IPS-20b (cell line): ENCODE data around the gene ANKRD1.
"Not testable (repeated sequence)": the region's sequence is repeated elsewhere in the genome, so short reads cannot be mapped to it uniquely, and the experiment has no call there.

Experiments
- H3K27ac ChIP-seq: one replicate; pipeline ENCODE4 v1.5.1; 2013; ENCODE audit warnings: low read length
- H3K27me3 ChIP-seq: 2 replicates; pipeline ENCODE4 v1.6.1; 2013; ENCODE audit warnings: mild to moderate bottlenecking, low read length, inconsistent platforms; ENCODE audit not compliant: insufficient read depth
- H3K36me3 ChIP-seq: 2 replicates; pipeline ENCODE4 v1.6.1; 2013; ENCODE audit warnings: low read depth, mild to moderate bottlenecking, inconsistent platforms, low read length, moderate library complexity; ENCODE audit not compliant: insufficient read depth
- H3K4me1 ChIP-seq: 2 replicates; pipeline ENCODE4 v1.6.1; 2013; ENCODE audit warnings: mild to moderate bottlenecking, control low read depth, inconsistent platforms, low read length, moderate library complexity; ENCODE audit not compliant: insufficient read depth
- H3K4me3 ChIP-seq: 2 replicates; pipeline ENCODE4 v1.5.1; 2013; ENCODE audit warnings: mild to moderate bottlenecking, low read length, inconsistent platforms
- H3K9ac ChIP-seq: 2 replicates; pipeline ENCODE4 v1.6.1; 2013; ENCODE audit warnings: low read depth, mild to moderate bottlenecking, inconsistent platforms, low read length, moderate library complexity
- H3K9me3 ChIP-seq: 2 replicates; pipeline ENCODE4 v1.6.1; 2013; ENCODE audit warnings: mild to moderate bottlenecking, low read depth, low read length, inconsistent platforms; ENCODE audit not compliant: insufficient read depth

The ANKRD1 gene

DNA sequence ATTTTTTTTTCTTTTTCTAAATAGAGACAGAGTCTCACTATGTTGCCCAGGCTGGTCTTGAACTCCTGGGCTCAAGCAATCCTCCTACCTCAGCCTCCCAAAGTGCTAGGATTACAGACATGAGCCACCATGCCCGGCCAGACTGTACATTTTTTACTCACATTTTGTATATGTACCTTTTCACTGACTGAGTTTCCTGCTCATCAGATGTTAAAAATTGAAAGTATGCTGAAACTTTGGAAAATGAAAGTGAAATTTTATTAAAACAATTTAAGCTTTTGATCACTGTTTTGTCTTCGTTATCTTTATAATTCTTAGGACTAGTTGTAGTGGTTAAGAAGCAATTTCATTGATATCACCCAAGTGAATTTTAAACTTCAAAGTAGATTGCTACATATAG, 24.0 kb downstream of the ANKRD1 start:
- H3K4me1 ChIP-seq, H3K27ac ChIP-seq, H3K4me3 ChIP-seq, H3K27me3 ChIP-seq, H3K9ac ChIP-seq, H3K9me3 ChIP-seq: not testable (repeated sequence)
- H3K36me3 ChIP-seq = peaks cover 90% of the 10 kb centered on the region

DNA sequence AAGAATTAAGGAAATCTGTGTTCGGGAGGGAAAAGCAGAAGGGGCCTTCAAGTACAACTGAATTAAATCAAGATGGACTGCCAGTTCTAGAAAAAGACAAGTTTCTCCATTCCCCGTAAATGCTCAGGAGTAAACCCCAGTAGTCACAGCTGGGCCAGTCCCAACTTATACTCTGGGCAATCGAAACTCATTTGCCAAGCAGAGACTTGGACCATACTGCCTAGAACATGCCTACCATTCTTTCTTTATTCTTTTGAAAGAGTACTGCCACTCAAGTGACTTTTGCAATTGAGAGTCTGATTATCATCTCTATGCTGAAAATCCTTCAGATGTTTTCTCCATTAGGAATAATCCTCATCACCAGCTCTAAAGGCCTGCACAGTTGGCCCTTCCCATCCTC, 27.7 kb downstream of the ANKRD1 start:
- H3K27me3 ChIP-seq = no peaks in the 10 kb centered on the region

DNA sequence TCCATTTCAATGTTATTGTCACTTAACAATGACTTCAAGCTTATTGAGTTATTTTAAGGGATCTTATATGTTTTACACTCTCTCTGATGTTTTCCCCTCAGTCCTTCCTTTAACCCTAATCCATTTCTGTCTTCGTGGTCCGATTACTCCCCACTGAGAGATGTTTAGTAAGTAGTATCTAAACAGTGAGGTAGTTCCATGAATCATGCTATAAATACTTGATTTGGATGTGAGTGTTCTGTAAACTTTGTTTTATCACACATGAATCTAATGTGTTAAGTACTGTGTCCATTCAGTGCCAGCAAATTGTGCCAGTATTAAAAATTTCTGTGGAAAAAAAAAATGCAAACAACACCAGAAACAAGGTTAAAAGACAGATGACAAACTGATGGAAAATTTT, 30.5 kb downstream of the ANKRD1 start:
- Histone ChIP-seq H3K9ac (no peak overlapping the region), H3K4me3 (no peak overlapping the region), H3K4me1 (no peaks in the 10 kb centered on the region), H3K36me3 (peaks cover 98% of the 10 kb centered on the region), H3K27me3 (no peaks in the 10 kb centered on the region), H3K27ac (no peak overlapping the region), H3K9me3 (no peaks in the 10 kb centered on the region)

More for the DNA sequence above, 27.7 kb downstream of the ANKRD1 start:
- Histone ChIP-seq H3K4me3 (no peak overlapping the region), H3K27ac (no peak overlapping the region), H3K9ac (no peak overlapping the region), H3K4me1 (no peaks in the 10 kb centered on the region), H3K36me3 (peaks cover 94% of the 10 kb centered on the region), H3K9me3 (no peaks in the 10 kb centered on the region)

DNA sequence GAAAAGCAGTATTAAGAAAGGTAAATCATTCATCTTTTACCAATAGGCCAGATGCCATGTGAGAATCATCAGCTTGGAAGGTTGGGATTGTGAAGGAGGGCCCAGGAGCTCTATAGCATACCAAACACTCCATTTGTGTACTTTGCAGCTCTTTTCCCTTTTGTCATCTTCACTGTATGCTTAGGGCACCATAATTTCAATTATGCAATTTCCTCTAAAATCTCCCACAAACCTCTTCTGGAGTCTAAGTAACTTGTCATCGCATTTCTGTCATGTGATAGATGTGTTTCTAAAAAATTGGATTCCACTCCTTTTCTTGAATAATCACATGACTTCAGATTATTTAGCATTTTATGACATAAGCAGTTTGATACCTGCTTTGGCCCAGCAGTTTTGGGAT, 31.3 kb downstream of the ANKRD1 start:
- Histone ChIP-seq H3K9ac (no peak overlapping the region), H3K27ac (no peak overlapping the region), H3K9me3 (no peaks in the 10 kb centered on the region), H3K27me3 (no peaks in the 10 kb centered on the region), H3K4me1 (no peaks in the 10 kb centered on the region), H3K4me3 (no peak overlapping the region), H3K36me3 (peaks cover 98% of the 10 kb centered on the region)

- Histone ChIP-seq H3K27me3 (no peaks in the 10 kb centered on the region), H3K4me1 (no peaks in the 10 kb centered on the region), H3K9ac (no peak overlapping the region), H3K27ac (no peak overlapping the region), H3K36me3 (peaks cover 98% of the 10 kb centered on the region), H3K4me3 (no peak overlapping the region), H3K9me3 (no peaks in the 10 kb centered on the region)
Observed at GRCh38 chr10:90888387-90888786, 32.5 kb downstream of the ANKRD1 start.

GRCh38 chr10:90887555-90887954, 33.3 kb downstream of the ANKRD1 start:
- H3K4me3 ChIP-seq = no peak overlapping the region
- H3K9me3 ChIP-seq = no peaks in the 10 kb centered on the region
- H3K9ac ChIP-seq = no peak overlapping the region
- H3K36me3 ChIP-seq = peaks cover 98% of the 10 kb centered on the region
- no peak overlapping the region for H3K27ac ChIP-seq
- no peaks in the 10 kb centered on the region for H3K27me3 ChIP-seq
- no peaks in the 10 kb centered on the region for H3K4me1 ChIP-seq

DNA sequence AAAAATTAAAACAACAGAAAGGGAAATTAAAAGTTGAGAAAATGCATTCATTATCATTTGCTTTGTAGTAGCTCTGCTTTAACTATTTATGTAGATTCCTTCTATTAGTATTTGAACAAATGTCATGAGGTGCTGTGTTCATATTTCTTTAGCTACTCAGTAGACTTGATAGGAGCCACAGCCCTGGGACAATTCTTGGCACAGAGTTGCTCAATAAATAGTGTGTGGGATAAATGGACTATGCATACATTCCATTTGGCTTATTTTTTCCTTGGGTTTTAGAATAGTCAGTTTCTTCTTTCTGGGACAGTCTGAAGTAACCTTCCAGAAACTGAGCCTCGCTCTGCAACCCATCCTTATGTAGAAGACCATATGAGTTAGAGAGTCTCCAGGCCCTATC, 35.7 kb downstream of the ANKRD1 start:
- H3K27ac ChIP-seq = no peak overlapping the region
- no peaks in the 10 kb centered on the region for H3K27me3 ChIP-seq
- no peak overlapping the region for H3K4me3 ChIP-seq
- H3K9ac ChIP-seq = no peak overlapping the region
- no peaks in the 10 kb centered on the region for H3K4me1 ChIP-seq
- H3K9me3 ChIP-seq = no peaks in the 10 kb centered on the region
- peaks cover 97% of the 10 kb centered on the region for H3K36me3 ChIP-seq

GRCh38 chr10:90884431-90884830, 36.5 kb downstream of the ANKRD1 start:
- H3K9me3 ChIP-seq = no peaks in the 10 kb centered on the region
- no peak overlapping the region for H3K27ac ChIP-seq
- H3K9ac ChIP-seq = no peak overlapping the region
- H3K36me3 ChIP-seq = peaks cover 97% of the 10 kb centered on the region
- H3K4me3 ChIP-seq = no peak overlapping the region
- no peaks in the 10 kb centered on the region for H3K4me1 ChIP-seq
- no peaks in the 10 kb centered on the region for H3K27me3 ChIP-seq

GRCh38 chr10:90880059-90880719, 40.7 kb downstream of the ANKRD1 start:
- not testable (repeated sequence) for H3K9me3 ChIP-seq, H3K9ac ChIP-seq, H3K4me1 ChIP-seq, H3K27me3 ChIP-seq, H3K4me3 ChIP-seq, H3K27ac ChIP-seq
- peaks cover 97% of the 10 kb centered on the region for H3K36me3 ChIP-seq

DNA sequence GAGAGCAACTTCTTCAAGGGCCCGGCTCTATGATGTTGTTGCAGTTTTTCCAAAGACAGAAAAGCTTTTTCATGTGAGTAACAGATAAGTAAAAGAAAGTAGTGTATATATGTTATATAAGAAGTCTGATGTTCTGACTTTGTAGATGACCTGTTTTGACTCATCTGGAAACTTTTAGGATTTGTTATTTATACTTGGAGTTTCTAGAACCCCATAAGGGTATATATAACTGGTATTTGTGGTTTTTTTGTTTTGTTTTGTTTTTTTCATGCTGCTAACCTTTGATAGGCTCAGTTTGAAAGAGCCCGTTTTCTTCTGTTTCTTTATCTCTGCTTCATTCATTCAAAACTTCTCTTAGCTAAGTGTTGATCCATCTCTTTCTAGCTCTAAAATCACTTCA, 41.8 kb downstream of the ANKRD1 start:
- Histone ChIP-seq H3K4me3 (no peak overlapping the region), H3K36me3 (peaks cover 86% of the 10 kb centered on the region), H3K27me3 (no peaks in the 10 kb centered on the region), H3K9ac (no peak overlapping the region), H3K27ac (no peak overlapping the region), H3K4me1 (no peaks in the 10 kb centered on the region), H3K9me3 (no peaks in the 10 kb centered on the region)

GRCh38 chr10:90872648-90873020, 48.3 kb downstream of the ANKRD1 start:
- peak overlapping the region; percentile 94 for H3K9ac ChIP-seq
- peaks cover 5% of the 10 kb centered on the region; the same call in 1 of the 2 replicates for H3K9me3 ChIP-seq
- H3K27ac ChIP-seq = no peak overlapping the region
- H3K36me3 ChIP-seq = peaks cover 24% of the 10 kb centered on the region
- no peaks in the 10 kb centered on the region for H3K27me3 ChIP-seq
- H3K4me3 ChIP-seq = peak overlapping the region; percentile 86
- H3K4me1 ChIP-seq = peaks cover 3% of the 10 kb centered on the region; the same call in 1 of the 2 replicates

DNA sequence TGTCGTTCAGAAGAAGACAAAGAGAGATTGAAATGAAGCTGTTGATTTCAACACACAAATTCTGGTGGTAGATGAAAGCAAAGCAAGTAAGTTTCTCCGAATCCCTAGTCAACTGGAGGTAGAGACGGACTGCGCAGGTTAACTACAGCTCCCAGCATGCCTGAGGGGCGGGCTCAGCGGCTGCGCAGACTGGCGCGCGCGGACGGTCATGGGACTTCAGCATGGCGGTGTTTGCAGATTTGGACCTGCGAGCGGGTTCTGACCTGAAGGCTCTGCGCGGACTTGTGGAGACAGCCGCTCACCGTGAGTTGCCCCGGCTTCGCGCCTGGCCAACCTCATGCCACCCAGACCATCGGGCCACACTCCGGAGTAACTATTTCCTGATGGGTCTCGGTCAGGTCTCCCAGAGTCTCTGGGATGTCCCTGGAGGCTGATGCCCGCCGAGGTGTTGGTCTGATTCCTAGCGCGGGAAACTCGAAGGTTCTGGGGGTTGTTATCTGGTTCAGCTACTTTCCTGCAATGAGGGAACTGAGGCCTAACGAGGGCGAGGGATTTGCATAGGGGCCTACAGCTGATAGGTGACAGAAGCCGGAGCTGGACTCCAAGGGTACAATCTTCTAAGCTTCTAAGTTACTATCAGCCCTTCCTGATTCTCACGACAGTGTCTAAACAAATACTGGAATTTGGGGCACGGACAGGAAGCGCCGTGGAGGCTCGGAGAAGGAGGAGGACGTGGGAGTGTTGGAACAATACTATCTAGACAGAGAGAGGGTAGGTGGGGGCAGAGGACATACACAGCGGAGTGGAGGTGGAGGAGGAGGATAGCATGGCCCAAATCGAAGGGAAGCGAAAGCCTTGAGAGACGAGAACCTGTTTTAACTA, 48.9 kb downstream of the ANKRD1 start, which contains the start of gene RPP30:
Gene RPP30 (plus strand): TSS at position 209 of the 882 bp plus-strand sequence. CDS start 13 bp downstream, at position 222.
- Histone ChIP-seq H3K36me3 (peaks cover 18% of the 10 kb centered on the region), H3K27me3 (no peaks in the 10 kb centered on the region), H3K4me3 (peak within 1 kb of the TSS; percentile 86), H3K9ac (peak within 1 kb of the TSS; percentile 94), H3K27ac (peak within 1 kb of the TSS; percentile 23), H3K9me3 (peaks cover 5% of the 10 kb centered on the region; the same call in 1 of the 2 replicates), H3K4me1 (peaks cover 3% of the 10 kb centered on the region; the same call in 1 of the 2 replicates)
